ENCODE results near the gene GDF9. TPM values are rescaled to one million over a fixed set of nuclear protein-coding genes. Genes with fewer than 3 reads are reported as not detected.

The GDF9 gene
- total and polyA plus RNA-seq, 2 experiments from 2014 or later = 0.11 to 0.14 TPM

DNA sequence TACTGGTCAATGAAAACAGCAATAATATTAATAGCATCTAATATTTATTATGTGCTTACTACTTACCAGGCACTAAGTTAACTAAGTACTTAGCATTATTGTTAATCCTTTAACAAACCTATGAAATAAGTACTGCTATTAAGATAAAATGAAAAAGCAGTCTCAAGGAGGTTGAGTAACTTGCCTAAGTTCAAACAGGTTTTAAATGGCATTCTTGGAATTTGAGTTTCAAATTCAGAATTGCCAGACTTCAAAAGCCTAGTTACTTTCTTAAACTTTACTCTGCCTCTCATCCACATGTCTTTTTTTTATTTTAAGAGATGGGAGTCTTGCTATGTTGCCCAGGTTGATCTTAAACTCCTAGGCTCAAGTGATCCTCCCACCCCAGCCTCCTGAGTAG, 23.2 kb upstream of the GDF9 start:
- H3K27ac ChIP-seq (ENCODE audit: low read depth) = no peak overlapping the region
- H3K36me3 Mint-ChIP-seq (ENCODE audit: low read depth) = peaks cover 70% of the 10 kb centered on the region

More for the DNA sequence above, 23.2 kb upstream of the GDF9 start:
- Histone ChIP-seq H4K20me1 (replicated peaks; ENCODE audit: insufficient read depth) (peaks cover 4% of the 10 kb centered on the region; the same call in 1 of the 2 replicates), H3K4me3 (no peak overlapping the region), H3F3A (replicated peaks; ENCODE audit: low read depth) (no peaks in the 10 kb centered on the region), H3K27me3 (ENCODE audit: insufficient read depth) (no peaks in the 10 kb centered on the region), H3K36me3 (ENCODE audit: insufficient read depth) (peaks cover 54% of the 10 kb centered on the region), H3K4me1 (ENCODE audit: insufficient read depth) (no peaks in the 10 kb centered on the region), H3K4me2 (no peak overlapping the region), H2AFZ (no peak overlapping the region), H3K9me2 (ENCODE audit: insufficient read depth) (no peaks in the 10 kb centered on the region), H3K79me2 (replicated peaks; ENCODE audit: insufficient read depth) (no peaks in the 10 kb centered on the region)
- ATAC-seq = no peak
- Mint-ChIP-seq H3K9me3 (no peaks in the 10 kb centered on the region), H3K27me3 (ENCODE audit: insufficient read depth, low read depth, poor library complexity) (no peaks in the 10 kb centered on the region), H3K27ac (no peak overlapping the region), H3K4me3 (no peak overlapping the region), H3K4me1 (no peaks in the 10 kb centered on the region)
- TF ChIP-seq POLR2AphosphoS5 (IDR thresholded peaks at IDR 0.05; ENCODE audit: low read depth) (no peak), STAT1 (IDR thresholded peaks at IDR 0.05; ENCODE audit: unreplicated experiment) (no peak), ZNF331 (CRISPR knock-in tag; IDR thresholded peaks at IDR 0.05; ENCODE audit: low read depth) (no peak), CREB1 (CRISPR knock-in tag; IDR thresholded peaks at IDR 0.05; ENCODE audit: low read depth) (no peak), NANOG (IDR thresholded peaks at IDR 0.05; ENCODE audit: borderline replicate concordance) (no peak), EZH2 (IDR thresholded peaks at IDR 0.05; ENCODE audit: low read depth, unreplicated experiment) (no peak), EZH2phosphoT487 (IDR thresholded peaks at IDR 0.05; ENCODE audit: unreplicated experiment) (no peak), JUNB (IDR thresholded peaks at IDR 0.05; ENCODE audit: unreplicated experiment) (no peak)
- TF ChIP-seq, protein P1, sequence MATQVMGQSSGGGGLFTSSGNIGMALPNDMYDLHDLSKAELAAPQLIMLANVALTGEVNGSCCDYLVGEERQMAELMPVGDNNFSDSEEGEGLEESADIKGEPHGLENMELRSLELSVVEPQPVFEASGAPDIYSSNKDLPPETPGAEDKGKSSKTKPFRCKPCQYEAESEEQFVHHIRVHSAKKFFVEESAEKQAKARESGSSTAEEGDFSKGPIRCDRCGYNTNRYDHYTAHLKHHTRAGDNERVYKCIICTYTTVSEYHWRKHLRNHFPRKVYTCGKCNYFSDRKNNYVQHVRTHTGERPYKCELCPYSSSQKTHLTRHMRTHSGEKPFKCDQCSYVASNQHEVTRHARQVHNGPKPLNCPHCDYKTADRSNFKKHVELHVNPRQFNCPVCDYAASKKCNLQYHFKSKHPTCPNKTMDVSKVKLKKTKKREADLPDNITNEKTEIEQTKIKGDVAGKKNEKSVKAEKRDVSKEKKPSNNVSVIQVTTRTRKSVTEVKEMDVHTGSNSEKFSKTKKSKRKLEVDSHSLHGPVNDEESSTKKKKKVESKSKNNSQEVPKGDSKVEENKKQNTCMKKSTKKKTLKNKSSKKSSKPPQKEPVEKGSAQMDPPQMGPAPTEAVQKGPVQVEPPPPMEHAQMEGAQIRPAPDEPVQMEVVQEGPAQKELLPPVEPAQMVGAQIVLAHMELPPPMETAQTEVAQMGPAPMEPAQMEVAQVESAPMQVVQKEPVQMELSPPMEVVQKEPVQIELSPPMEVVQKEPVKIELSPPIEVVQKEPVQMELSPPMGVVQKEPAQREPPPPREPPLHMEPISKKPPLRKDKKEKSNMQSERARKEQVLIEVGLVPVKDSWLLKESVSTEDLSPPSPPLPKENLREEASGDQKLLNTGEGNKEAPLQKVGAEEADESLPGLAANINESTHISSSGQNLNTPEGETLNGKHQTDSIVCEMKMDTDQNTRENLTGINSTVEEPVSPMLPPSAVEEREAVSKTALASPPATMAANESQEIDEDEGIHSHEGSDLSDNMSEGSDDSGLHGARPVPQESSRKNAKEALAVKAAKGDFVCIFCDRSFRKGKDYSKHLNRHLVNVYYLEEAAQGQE (IDR thresholded peaks at IDR 0.05; ENCODE audit: unreplicated experiment) = no peak
- TF ChIP-seq, protein P2, sequence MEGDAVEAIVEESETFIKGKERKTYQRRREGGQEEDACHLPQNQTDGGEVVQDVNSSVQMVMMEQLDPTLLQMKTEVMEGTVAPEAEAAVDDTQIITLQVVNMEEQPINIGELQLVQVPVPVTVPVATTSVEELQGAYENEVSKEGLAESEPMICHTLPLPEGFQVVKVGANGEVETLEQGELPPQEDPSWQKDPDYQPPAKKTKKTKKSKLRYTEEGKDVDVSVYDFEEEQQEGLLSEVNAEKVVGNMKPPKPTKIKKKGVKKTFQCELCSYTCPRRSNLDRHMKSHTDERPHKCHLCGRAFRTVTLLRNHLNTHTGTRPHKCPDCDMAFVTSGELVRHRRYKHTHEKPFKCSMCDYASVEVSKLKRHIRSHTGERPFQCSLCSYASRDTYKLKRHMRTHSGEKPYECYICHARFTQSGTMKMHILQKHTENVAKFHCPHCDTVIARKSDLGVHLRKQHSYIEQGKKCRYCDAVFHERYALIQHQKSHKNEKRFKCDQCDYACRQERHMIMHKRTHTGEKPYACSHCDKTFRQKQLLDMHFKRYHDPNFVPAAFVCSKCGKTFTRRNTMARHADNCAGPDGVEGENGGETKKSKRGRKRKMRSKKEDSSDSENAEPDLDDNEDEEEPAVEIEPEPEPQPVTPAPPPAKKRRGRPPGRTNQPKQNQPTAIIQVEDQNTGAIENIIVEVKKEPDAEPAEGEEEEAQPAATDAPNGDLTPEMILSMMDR (conservative IDR thresholded peaks at IDR 0.05; ENCODE audit: low read depth in 2 of 2) = no peak
- TF ChIP-seq, protein P3, sequence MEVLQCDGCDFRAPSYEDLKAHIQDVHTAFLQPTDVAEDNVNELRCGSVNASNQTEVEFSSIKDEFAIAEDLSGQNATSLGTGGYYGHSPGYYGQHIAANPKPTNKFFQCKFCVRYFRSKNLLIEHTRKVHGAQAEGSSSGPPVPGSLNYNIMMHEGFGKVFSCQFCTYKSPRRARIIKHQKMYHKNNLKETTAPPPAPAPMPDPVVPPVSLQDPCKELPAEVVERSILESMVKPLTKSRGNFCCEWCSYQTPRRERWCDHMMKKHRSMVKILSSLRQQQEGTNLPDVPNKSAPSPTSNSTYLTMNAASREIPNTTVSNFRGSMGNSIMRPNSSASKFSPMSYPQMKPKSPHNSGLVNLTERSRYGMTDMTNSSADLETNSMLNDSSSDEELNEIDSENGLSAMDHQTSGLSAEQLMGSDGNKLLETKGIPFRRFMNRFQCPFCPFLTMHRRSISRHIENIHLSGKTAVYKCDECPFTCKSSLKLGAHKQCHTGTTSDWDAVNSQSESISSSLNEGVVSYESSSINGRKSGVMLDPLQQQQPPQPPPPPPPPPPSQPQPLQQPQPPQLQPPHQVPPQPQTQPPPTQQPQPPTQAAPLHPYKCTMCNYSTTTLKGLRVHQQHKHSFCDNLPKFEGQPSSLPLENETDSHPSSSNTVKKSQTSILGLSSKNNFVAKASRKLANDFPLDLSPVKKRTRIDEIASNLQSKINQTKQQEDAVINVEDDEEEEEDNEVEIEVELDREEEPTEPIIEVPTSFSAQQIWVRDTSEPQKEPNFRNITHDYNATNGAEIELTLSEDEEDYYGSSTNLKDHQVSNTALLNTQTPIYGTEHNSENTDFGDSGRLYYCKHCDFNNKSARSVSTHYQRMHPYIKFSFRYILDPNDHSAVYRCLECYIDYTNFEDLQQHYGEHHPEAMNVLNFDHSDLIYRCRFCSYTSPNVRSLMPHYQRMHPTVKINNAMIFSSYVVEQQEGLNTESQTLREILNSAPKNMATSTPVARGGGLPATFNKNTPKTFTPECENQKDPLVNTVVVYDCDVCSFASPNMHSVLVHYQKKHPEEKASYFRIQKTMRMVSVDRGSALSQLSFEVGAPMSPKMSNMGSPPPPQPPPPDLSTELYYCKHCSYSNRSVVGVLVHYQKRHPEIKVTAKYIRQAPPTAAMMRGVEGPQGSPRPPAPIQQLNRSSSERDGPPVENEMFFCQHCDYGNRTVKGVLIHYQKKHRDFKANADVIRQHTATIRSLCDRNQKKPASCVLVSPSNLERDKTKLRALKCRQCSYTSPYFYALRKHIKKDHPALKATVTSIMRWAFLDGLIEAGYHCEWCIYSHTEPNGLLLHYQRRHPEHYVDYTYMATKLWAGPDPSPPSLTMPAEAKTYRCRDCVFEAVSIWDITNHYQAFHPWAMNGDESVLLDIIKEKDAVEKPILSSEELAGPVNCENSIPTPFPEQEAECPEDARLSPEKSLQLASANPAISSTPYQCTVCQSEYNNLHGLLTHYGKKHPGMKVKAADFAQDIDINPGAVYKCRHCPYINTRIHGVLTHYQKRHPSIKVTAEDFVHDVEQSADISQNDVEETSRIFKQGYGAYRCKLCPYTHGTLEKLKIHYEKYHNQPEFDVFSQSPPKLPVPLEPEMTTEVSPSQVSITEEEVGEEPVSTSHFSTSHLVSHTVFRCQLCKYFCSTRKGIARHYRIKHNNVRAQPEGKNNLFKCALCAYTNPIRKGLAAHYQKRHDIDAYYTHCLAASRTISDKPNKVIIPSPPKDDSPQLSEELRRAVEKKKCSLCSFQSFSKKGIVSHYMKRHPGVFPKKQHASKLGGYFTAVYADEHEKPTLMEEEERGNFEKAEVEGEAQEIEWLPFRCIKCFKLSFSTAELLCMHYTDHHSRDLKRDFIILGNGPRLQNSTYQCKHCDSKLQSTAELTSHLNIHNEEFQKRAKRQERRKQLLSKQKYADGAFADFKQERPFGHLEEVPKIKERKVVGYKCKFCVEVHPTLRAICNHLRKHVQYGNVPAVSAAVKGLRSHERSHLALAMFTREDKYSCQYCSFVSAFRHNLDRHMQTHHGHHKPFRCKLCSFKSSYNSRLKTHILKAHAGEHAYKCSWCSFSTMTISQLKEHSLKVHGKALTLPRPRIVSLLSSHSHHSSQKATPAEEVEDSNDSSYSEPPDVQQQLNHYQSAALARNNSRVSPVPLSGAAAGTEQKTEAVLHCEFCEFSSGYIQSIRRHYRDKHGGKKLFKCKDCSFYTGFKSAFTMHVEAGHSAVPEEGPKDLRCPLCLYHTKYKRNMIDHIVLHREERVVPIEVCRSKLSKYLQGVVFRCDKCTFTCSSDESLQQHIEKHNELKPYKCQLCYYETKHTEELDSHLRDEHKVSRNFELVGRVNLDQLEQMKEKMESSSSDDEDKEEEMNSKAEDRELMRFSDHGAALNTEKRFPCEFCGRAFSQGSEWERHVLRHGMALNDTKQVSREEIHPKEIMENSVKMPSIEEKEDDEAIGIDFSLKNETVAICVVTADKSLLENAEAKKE (CRISPR knock-in tag; IDR thresholded peaks at IDR 0.05) = no peak
- TF ChIP-seq, protein P4, sequence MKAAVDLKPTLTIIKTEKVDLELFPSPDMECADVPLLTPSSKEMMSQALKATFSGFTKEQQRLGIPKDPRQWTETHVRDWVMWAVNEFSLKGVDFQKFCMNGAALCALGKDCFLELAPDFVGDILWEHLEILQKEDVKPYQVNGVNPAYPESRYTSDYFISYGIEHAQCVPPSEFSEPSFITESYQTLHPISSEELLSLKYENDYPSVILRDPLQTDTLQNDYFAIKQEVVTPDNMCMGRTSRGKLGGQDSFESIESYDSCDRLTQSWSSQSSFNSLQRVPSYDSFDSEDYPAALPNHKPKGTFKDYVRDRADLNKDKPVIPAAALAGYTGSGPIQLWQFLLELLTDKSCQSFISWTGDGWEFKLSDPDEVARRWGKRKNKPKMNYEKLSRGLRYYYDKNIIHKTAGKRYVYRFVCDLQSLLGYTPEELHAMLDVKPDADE (IDR thresholded peaks at IDR 0.05) = no peak
- DNase-seq (ENCODE audit: low spot score) = no peak
